Measurements from ENCODE around the gene EXD3. TPM values are rescaled to one million over a fixed set of nuclear protein-coding genes. Genes with fewer than 3 reads are reported as not detected.

Gene EXD3
- total RNA-seq, 3 donors from 2014 or later: 7.7 to 28.7 (median 20.6) TPM

Other genes with a start within 250 kb of the EXD3 start
- 10 to 100 TPM; 32.0 to 35.7 (median 32.9) TPM for gene ANAPC2, start 234.6 kb downstream of the EXD3 start, total RNA-seq
- 10 to 100 TPM; 75.0 to 92.8 (median 82.7) TPM for gene SSNA1, start 234.5 kb downstream of the EXD3 start, total RNA-seq
- gene TPRN, start 222.4 kb downstream of the EXD3 start, total RNA-seq: 1 to 10 TPM; 4.0 to 9.2 (median 8.5) TPM
- 10 to 100 TPM; 26.5 to 36.6 (median 26.6) TPM for gene TMEM203, start 217.5 kb downstream of the EXD3 start, total RNA-seq
- gene NDOR1, start 217.5 kb downstream of the EXD3 start, total RNA-seq: 1 to 10 TPM; 4.6 to 9.5 (median 7.2) TPM
- gene RNF208, start 200.9 kb downstream of the EXD3 start, total RNA-seq: 1 to 10 TPM; 1.5 to 2.9 (median 1.8) TPM
- gene CYSRT1, start 198.0 kb downstream of the EXD3 start, total RNA-seq: under 1 TPM; 0.29 to 0.66 (median 0.32) TPM
- under 1 TPM in 1 of 3 donors, not detected in 2; 0.29 TPM for gene RNF224, start 195.7 kb downstream of the EXD3 start, total RNA-seq
- not detected for gene SLC34A3, start 192.3 kb downstream of the EXD3 start, total RNA-seq
- 100 to 1,000 TPM; 112 to 188 (median 183) TPM for gene TUBB4B, start 181.9 kb downstream of the EXD3 start, total RNA-seq
- not detected for gene STPG3, start 171.9 kb downstream of the EXD3 start, total RNA-seq
- 10 to 100 TPM; 32.6 to 39.2 (median 38.7) TPM for gene NELFB, start 167.8 kb downstream of the EXD3 start, total RNA-seq
- gene TOR4A, start 145.4 kb downstream of the EXD3 start, total RNA-seq: 1 to 10 TPM; 2.9 to 5.4 (median 3.7) TPM
- 1 to 10 TPM; 2.1 to 6.9 (median 3.5) TPM for gene NRARP, start 120.9 kb downstream of the EXD3 start, total RNA-seq
- gene NOXA1, start 231 bp upstream of the EXD3 start, total RNA-seq: 10 to 100 TPM in 1 of 3 donors, 1 to 10 TPM in 2; 2.9 to 13.8 (median 4.6) TPM
- gene ENTPD8, start 18.2 kb upstream of the EXD3 start, total RNA-seq: 1 to 10 TPM in 2 of 3 donors, not detected in 1; 2.0 to 3.2 TPM
- gene NSMF, start 36.2 kb upstream of the EXD3 start, total RNA-seq: 10 to 100 TPM; 30.9 to 38.4 (median 37.4) TPM
- 10 to 100 TPM; 17.3 to 18.7 (median 17.7) TPM for gene PNPLA7, start 127.2 kb upstream of the EXD3 start, total RNA-seq
- gene MRPL41, start 128.7 kb upstream of the EXD3 start, total RNA-seq: 10 to 100 TPM; 45.4 to 71.8 (median 65.4) TPM
- gene DPH7, start 155.8 kb upstream of the EXD3 start, total RNA-seq: 10 to 100 TPM; 23.4 to 47.5 (median 45.1) TPM
- gene ZMYND19, start 167.3 kb upstream of the EXD3 start, total RNA-seq: 10 to 100 TPM in 2 of 3 donors, 1 to 10 TPM in 1; 9.4 to 17.7 (median 16.5) TPM
- gene ARRDC1, start 182.5 kb upstream of the EXD3 start, total RNA-seq: 100 to 1,000 TPM in 1 of 3 donors, 10 to 100 TPM in 2; 23.8 to 122 (median 57.0) TPM
- 100 to 1,000 TPM in 1 of 3 donors, 10 to 100 TPM in 2; 63.7 to 113 (median 91.2) TPM for gene EHMT1, start 195.8 kb upstream of the EXD3 start, total RNA-seq

Data from breast epithelium (tissue), 3 donors.